C4-2B (cell line): ENCODE data around the gene MCEMP1.

ENCODE experiments used
- H3K27ac ChIP-seq: fragments of 450-650 bp; 2 replicates; pipeline ENCODE4 v1.5.1; 2017
- CTCF ChIP-seq: fragments of 450-650 bp; conservative IDR thresholded peaks from 2 replicates; pipeline ENCODE4 v1.5.1; 2017; ENCODE audit warnings: mild to moderate bottlenecking
- ZFX ChIP-seq: fragments of 450-650 bp; IDR thresholded peaks from 2 replicates; pipeline ENCODE4 v1.6.1; 2017

MCEMP1 gene

GRCh38 chr19:7697721-7698287 is 20.9 kb downstream of the MCEMP1 start:
- H3K27ac ChIP-seq: no peak overlapping the region
- TF ChIP-seq CTCF (no peak), ZFX (no peak)

GRCh38 chr19:7698583-7698982 is 21.7 kb downstream of the MCEMP1 start:
- no peak overlapping the region for H3K27ac ChIP-seq
- TF ChIP-seq CTCF: no peak
- no peak for TF ChIP-seq ZFX

GRCh38 chr19:7699003-7699402 is 22.1 kb downstream of the MCEMP1 start:
- H3K27ac ChIP-seq: no peak overlapping the region
- TF ChIP-seq CTCF: no peak
- no peak for TF ChIP-seq ZFX

GRCh38 chr19:7699417-7700401 is 22.8 kb downstream of the MCEMP1 start:
- no peak for TF ChIP-seq ZFX
- no peak for TF ChIP-seq CTCF
- no peak overlapping the region for H3K27ac ChIP-seq

GRCh38 chr19:7701049-7701653 is 24.3 kb downstream of the MCEMP1 start:
- no peak for TF ChIP-seq CTCF
- TF ChIP-seq ZFX: no peak
- H3K27ac ChIP-seq: no peak overlapping the region

- TF ChIP-seq ZFX: no peak
- TF ChIP-seq CTCF: no peak
- H3K27ac ChIP-seq: no peak within 1 kb of the TSS
These were observed 25.0 kb downstream of the MCEMP1 start, which contains the start of gene FCER2 for GRCh38 chr19:7701654-7702457. TSS of gene FCER2 (minus strand) at chr19:7702131. CDS start at chr19:7699760, 2,371 bp downstream.
